Upper lobe of left lung (tissue), 6 donors: ENCODE data around the gene SVEP1. TPM values are rescaled to one million over a fixed set of nuclear protein-coding genes. Genes with fewer than 3 reads are reported as not detected.

Source experiments
- ATAC-seq, 2 donors: fragments of 200-7000 bp; cut with Tn5 transposase; one replicate each; pipeline ENCODE4 v1.9.1; 2022; ENCODE audit warnings: mild to moderate bottlenecking in 2 of 2, moderate library complexity in 2 of 2; ENCODE audit not compliant: low FRiP score in 2 of 2
- DNase-seq, 2 donors: peaks; one replicate each; pipeline ENCODE4 v3.0.0-alpha.2; 2019 to 2020
- H3K27ac ChIP-seq, 4 donors: fragments of 200-600 bp; sonication (generic); one replicate each; pipeline ENCODE4 v1.5.1; 2016 to 2019
- H3K27me3 ChIP-seq, 4 donors: fragments of 200-600 bp; sonication (generic); one replicate each; pipeline ENCODE4 v1.5.1; 2017 to 2019
- H3K36me3 ChIP-seq, 4 donors: fragments of 200-600 bp; sonication (generic); one replicate each; pipeline ENCODE4 v1.5.1; 2016 to 2019
- H3K4me1 ChIP-seq, 4 donors: fragments of 200-600 bp; sonication (generic); one replicate each; pipeline ENCODE4 v1.5.1; 2018 to 2019
- H3K4me3 ChIP-seq, 4 donors: fragments of 200-600 bp; sonication (generic); one replicate each; pipeline ENCODE4 v1.5.1; 2017 to 2019; ENCODE audit warnings: mild to moderate bottlenecking in 2 of 4, moderate library complexity in 1 of 4
- H3K9me3 ChIP-seq, 4 donors: fragments of 200-600 bp; sonication (generic); one replicate each; pipeline ENCODE4 v1.5.1; 2018 to 2019
- EP300 ChIP-seq, 4 donors: sonication (generic); formaldehyde crosslinking; IDR thresholded peaks; one replicate each; pipeline ENCODE4 v1.5.1; 2017; ENCODE audit warnings: antibody characterized with exemption in 4 of 4, control low read depth in 2 of 4
- POLR2A ChIP-seq, 4 donors: fragments of 450-650 bp; IDR thresholded peaks; one replicate each; pipeline ENCODE4 v1.5.1; 2016 to 2017; ENCODE audit warnings: antibody characterized with exemption in 4 of 4, mild to moderate bottlenecking in 2 of 4
- POLR2AphosphoS5 ChIP-seq, 2 donors: sonication (generic); formaldehyde crosslinking; IDR thresholded peaks; one replicate each; pipeline ENCODE4 v1.5.1; 2017; ENCODE audit warnings: antibody characterized with exemption in 2 of 2
- WGBS, 2 donors: methylation state at CpG; one replicate each; pipeline ENCODE4 v1.1.5; 2017 to 2018; 5-methylcytosine and 5-hydroxymethylcytosine counted together
- total RNA-seq, 6 donors: library from RNA; depleted of rRNA in 4 of 6; stranded (reverse); fragments of >200 nt in 4 of 6; gene quantifications; one replicate each; pipeline versions ENCODE4 v1.1.0 to v1.2.1, GENCODE V29; 2016 to 2021
- TF ChIP-seq, protein P1 (sequence below), 6 experiments: fragments of 450-650 bp in 4 of 6; fragments of 200-600 bp in 2 of 6; sonication (generic) in 2 of 6; IDR thresholded peaks; one replicate each; pipeline ENCODE4 v1.5.1; 2016 to 2019; ENCODE audit warnings: antibody characterized with exemption in 6 of 6
- donor health status: DM: no; HTN: no; CAD: no; lungs with moderate emphysema.
- donor health status: DM: no; HTN: yes; CAD: no; lungs with severe emphysema.

The SVEP1 gene
- total RNA-seq, 6 donors from 2014 or later, result 25.4 to 54.5 (median 33.0) TPM

- TF ChIP-seq, protein P1, sequence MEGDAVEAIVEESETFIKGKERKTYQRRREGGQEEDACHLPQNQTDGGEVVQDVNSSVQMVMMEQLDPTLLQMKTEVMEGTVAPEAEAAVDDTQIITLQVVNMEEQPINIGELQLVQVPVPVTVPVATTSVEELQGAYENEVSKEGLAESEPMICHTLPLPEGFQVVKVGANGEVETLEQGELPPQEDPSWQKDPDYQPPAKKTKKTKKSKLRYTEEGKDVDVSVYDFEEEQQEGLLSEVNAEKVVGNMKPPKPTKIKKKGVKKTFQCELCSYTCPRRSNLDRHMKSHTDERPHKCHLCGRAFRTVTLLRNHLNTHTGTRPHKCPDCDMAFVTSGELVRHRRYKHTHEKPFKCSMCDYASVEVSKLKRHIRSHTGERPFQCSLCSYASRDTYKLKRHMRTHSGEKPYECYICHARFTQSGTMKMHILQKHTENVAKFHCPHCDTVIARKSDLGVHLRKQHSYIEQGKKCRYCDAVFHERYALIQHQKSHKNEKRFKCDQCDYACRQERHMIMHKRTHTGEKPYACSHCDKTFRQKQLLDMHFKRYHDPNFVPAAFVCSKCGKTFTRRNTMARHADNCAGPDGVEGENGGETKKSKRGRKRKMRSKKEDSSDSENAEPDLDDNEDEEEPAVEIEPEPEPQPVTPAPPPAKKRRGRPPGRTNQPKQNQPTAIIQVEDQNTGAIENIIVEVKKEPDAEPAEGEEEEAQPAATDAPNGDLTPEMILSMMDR (IDR thresholded peaks at IDR 0.05), result no peak
- TF ChIP-seq EP300 (IDR thresholded peaks at IDR 0.05) (no peak), POLR2A (IDR thresholded peaks at IDR 0.05) (no peak), POLR2AphosphoS5 (IDR thresholded peaks at IDR 0.05) (no peak)
- Histone ChIP-seq H3K27ac (no peak overlapping the region), H3K4me3 (no peak overlapping the region), H3K9me3 (no peaks in the 10 kb centered on the region), H3K27me3 (no peaks in the 10 kb centered on the region), H3K36me3 (no peaks in the 10 kb centered on the region), H3K4me1 (no peaks in the 10 kb centered on the region)
- no peak for DNase-seq
- no peak for ATAC-seq
- 90% methylated on average over 3 of the region's 3 CpGs for WGBS, 2 donors
Observed at GRCh38 chr9:110465190-110465589, 114.4 kb downstream of the SVEP1 start.

DNA sequence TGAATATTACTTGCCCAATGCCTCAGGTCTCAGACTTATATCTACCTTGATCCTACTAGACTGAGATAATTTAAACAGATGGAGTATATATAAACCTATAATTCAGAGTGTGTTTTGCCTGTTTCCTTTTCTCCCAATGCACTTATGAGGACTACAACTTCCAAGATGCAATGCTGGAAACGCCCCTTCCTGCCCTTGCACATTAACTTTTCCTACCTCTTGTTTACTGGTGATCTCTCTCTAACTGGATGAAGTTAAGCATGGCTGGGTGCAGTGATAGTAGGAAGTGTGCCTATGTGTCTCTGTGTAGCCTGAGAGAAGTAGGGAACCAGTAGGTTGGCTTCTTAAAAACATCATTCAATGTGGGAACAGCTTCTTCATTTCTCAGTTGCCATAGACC lies 115.2 kb downstream of the SVEP1 start:
- no peak for TF ChIP-seq EP300 (IDR thresholded peaks at IDR 0.05)
- TF ChIP-seq POLR2AphosphoS5 (IDR thresholded peaks at IDR 0.05), result no peak
- no peak for TF ChIP-seq POLR2A (IDR thresholded peaks at IDR 0.05)
- TF ChIP-seq, protein P1 (IDR thresholded peaks at IDR 0.05), result no peak
- no peaks in the 10 kb centered on the region for H3K36me3 ChIP-seq
- DNase-seq (no peak), ATAC-seq (no peak)
- H3K4me1 ChIP-seq, result no peaks in the 10 kb centered on the region
- H3K4me3 ChIP-seq, result no peak overlapping the region
- 77 to 86% methylated on average over 1 of the region's 1 CpG for WGBS, 2 donors
- H3K27me3 ChIP-seq, result no peaks in the 10 kb centered on the region
- no peaks in the 10 kb centered on the region for H3K9me3 ChIP-seq
- H3K27ac ChIP-seq, result no peak overlapping the region

- no peak for TF ChIP-seq POLR2A (IDR thresholded peaks at IDR 0.05)
- TF ChIP-seq EP300 (IDR thresholded peaks at IDR 0.05), result no peak
- no peak for TF ChIP-seq POLR2AphosphoS5 (IDR thresholded peaks at IDR 0.05)
- TF ChIP-seq, protein P1 (IDR thresholded peaks at IDR 0.05), result no peak
Observed at GRCh38 chr9:110463499-110463898, 116.0 kb downstream of the SVEP1 start.

DNA sequence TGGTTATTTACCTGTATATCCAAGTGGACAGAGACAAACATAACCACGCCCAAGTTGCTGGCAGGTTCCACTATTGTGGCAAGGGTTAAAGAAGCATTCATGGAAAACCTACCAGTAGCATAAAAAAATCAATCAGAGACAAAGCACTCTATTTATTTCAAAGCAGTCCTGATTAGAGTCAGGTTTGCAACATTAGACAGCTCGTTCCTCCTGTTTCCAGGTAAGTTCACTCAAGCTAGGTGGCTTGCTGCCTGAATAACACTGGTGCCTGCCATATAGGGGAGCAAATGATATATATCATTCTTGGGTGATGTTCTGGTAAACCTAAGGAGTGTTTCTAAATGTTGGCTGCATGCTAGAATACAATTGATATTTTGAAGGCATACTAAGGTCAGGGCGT lies 122.3 kb downstream of the SVEP1 start:
- H3K36me3 ChIP-seq, result no peaks in the 10 kb centered on the region
- H3K9me3 ChIP-seq, result no peaks in the 10 kb centered on the region
- no peaks in the 10 kb centered on the region for H3K27me3 ChIP-seq
- TF ChIP-seq POLR2A (IDR thresholded peaks at IDR 0.05) (no peak), EP300 (IDR thresholded peaks at IDR 0.05) (no peak), POLR2AphosphoS5 (IDR thresholded peaks at IDR 0.05) (no peak)
- TF ChIP-seq, protein P1 (IDR thresholded peaks at IDR 0.05), result no peak
- no peaks in the 10 kb centered on the region for H3K4me1 ChIP-seq
- ATAC-seq (no peak), DNase-seq (no peak)
- WGBS, 2 donors, result 76 to 84% methylated on average over 3 of the region's 3 CpGs
- H3K27ac ChIP-seq, result no peak overlapping the region
- no peak overlapping the region for H3K4me3 ChIP-seq

More at GRCh38 chr9:110463499-110463898, 116.0 kb downstream of the SVEP1 start:
- 54 to 61% methylated on average over 3 of the region's 3 CpGs for WGBS, 2 donors
- no peaks in the 10 kb centered on the region for H3K27me3 ChIP-seq
- DNase-seq, result no peak
- H3K27ac ChIP-seq, result no peak overlapping the region
- H3K9me3 ChIP-seq, result no peaks in the 10 kb centered on the region
- H3K4me1 ChIP-seq, result no peaks in the 10 kb centered on the region
- H3K4me3 ChIP-seq, result no peak overlapping the region
- ATAC-seq, result no peak
- no peaks in the 10 kb centered on the region for H3K36me3 ChIP-seq

- 0% methylated on average over 1 of the region's 1 CpG for WGBS, 2 donors
- Histone ChIP-seq H3K27ac (no peak overlapping the region), H3K36me3 (no peaks in the 10 kb centered on the region), H3K4me3 (no peak overlapping the region), H3K4me1 (no peaks in the 10 kb centered on the region), H3K27me3 (no peaks in the 10 kb centered on the region), H3K9me3 (no peaks in the 10 kb centered on the region)
- TF ChIP-seq, protein P1 (IDR thresholded peaks at IDR 0.05), result no peak
- TF ChIP-seq POLR2AphosphoS5 (IDR thresholded peaks at IDR 0.05) (no peak), EP300 (IDR thresholded peaks at IDR 0.05) (no peak), POLR2A (IDR thresholded peaks at IDR 0.05) (no peak)
- ATAC-seq (no peak), DNase-seq (no peak)
Observed at GRCh38 chr9:110456681-110457080, 122.9 kb downstream of the SVEP1 start.
